CD14-positive monocyte (primary cell): ENCODE results near the gene ORAI2. TPM values are rescaled to one million over a fixed set of nuclear protein-coding genes. Genes with fewer than 3 reads are reported as not detected.

Experiments used
- DNase-seq, 3 donors: peaks; one replicate each; pipeline ENCODE4 v3.0.0-alpha.2; 2011 to 2022
- H2AFZ ChIP-seq: 2 replicates; pipeline ENCODE4 v1.6.0; 2012; ENCODE audit warnings: mild to moderate bottlenecking, low read depth, low read length, inconsistent platforms; ENCODE audit not compliant: insufficient read depth, poor library complexity, severe bottlenecking
- H3K27ac ChIP-seq, 2 donors: 1 replicate in 1 of 2; 2 replicates in 1 of 2; pipeline ENCODE4 v1.5.1; 2012 to 2013; ENCODE audit warnings: low read length in 2 of 2, control low read depth in 1 of 2, inconsistent platforms in 1 of 2, low read depth in 1 of 2, mild to moderate bottlenecking in 1 of 2
- H3K27me3 ChIP-seq, 2 donors: one replicate each; pipeline versions ENCODE4 v1.6.0 to v1.6.1; 2011 to 2013; ENCODE audit warnings: low read length in 2 of 2; ENCODE audit not compliant: control insufficient read depth in 2 of 2, insufficient read depth in 2 of 2
- H3K36me3 ChIP-seq, 2 donors: replicated peaks in 1 of 2; 1 replicate in 1 of 2; 2 replicates in 1 of 2; pipeline versions ENCODE4 v1.5.1 to v1.6.1; 2012 to 2013; ENCODE audit warnings: low read length in 2 of 2, control low read depth in 1 of 2, inconsistent platforms in 1 of 2, mild to moderate bottlenecking in 1 of 2; ENCODE audit not compliant: insufficient read depth in 2 of 2, control insufficient read depth in 1 of 2
- H3K4me1 ChIP-seq, 2 donors: 1 replicate in 1 of 2; 2 replicates in 1 of 2; pipeline versions ENCODE4 v1.5.1 to v1.6.1; 2012 to 2013; ENCODE audit warnings: low read length in 2 of 2, control low read depth in 1 of 2, inconsistent platforms in 1 of 2, mild to moderate bottlenecking in 1 of 2, moderate library complexity in 1 of 2; ENCODE audit not compliant: insufficient read depth in 2 of 2, control insufficient read depth in 1 of 2
- H3K4me2 ChIP-seq: replicated peaks from 2 replicates; pipeline ENCODE3; 2012; ENCODE audit warnings: low read length, moderate library complexity, mild to moderate bottlenecking; ENCODE audit not compliant: poor library complexity, severe bottlenecking; ENCODE audit errors: extremely low read depth
- H3K4me3 ChIP-seq, 3 experiments: fragments of 200-600 bp in 1 of 3; sonication (generic) in 1 of 3; replicated peaks in 1 of 3; 1 replicate in 2 of 3; 2 replicates in 1 of 3; pipeline ENCODE4 v1.5.1; 2011 to 2013; ENCODE audit warnings: low read length in 3 of 3, mild to moderate bottlenecking in 3 of 3, control low read depth in 2 of 3, low read depth in 2 of 3, inconsistent platforms in 1 of 3, moderate library complexity in 1 of 3
- H3K79me2 ChIP-seq: 2 replicates; pipeline ENCODE4 v1.6.0; 2012; ENCODE audit warnings: mild to moderate bottlenecking, control low read depth, inconsistent platforms, low read length, moderate library complexity; ENCODE audit not compliant: insufficient read depth
- H3K9ac ChIP-seq: 2 replicates; pipeline ENCODE4 v1.6.0; 2017; ENCODE audit warnings: low read length, mild to moderate bottlenecking; ENCODE audit not compliant: insufficient read depth, poor library complexity, severe bottlenecking
- H3K9me3 ChIP-seq, 2 donors: replicated peaks in 1 of 2; 1 replicate in 1 of 2; 2 replicates in 1 of 2; pipeline versions ENCODE4 v1.5.1 to v1.6.1; 2012 to 2013; ENCODE audit warnings: low read length in 2 of 2, control low read depth in 1 of 2; ENCODE audit not compliant: control insufficient read depth in 1 of 2, insufficient read depth in 1 of 2
- H4K20me1 ChIP-seq: 2 replicates; pipeline ENCODE4 v1.6.0; 2012; ENCODE audit warnings: mild to moderate bottlenecking, low read length, control low read depth, moderate library complexity; ENCODE audit not compliant: insufficient read depth
- H3K27ac Mint-ChIP-seq, 7 donors: one replicate each; pipeline ENCODE4 v1.8.0; 2020; ENCODE audit warnings: mild to moderate bottlenecking in 7 of 7, mixed read lengths in 7 of 7, moderate library complexity in 6 of 7, inconsistent platforms in 2 of 7
- H3K27me3 Mint-ChIP-seq, 3 donors: one replicate each; pipeline ENCODE4 v1.8.0; 2021 to 2022; ENCODE audit warnings: low read depth in 3 of 3, mild to moderate bottlenecking in 3 of 3, mixed read lengths in 3 of 3, moderate library complexity in 3 of 3, inconsistent platforms in 1 of 3
- H3K36me3 Mint-ChIP-seq, 2 donors: one replicate each; pipeline ENCODE4 v1.8.0; 2020; ENCODE audit warnings: mixed read lengths in 2 of 2, inconsistent platforms in 1 of 2, mild to moderate bottlenecking in 1 of 2
- H3K4me1 Mint-ChIP-seq: one replicate; pipeline ENCODE4 v1.8.0; 2020; ENCODE audit warnings: mild to moderate bottlenecking, mixed read lengths
- H3K4me3 Mint-ChIP-seq, 2 donors: one replicate each; pipeline ENCODE4 v1.8.0; 2020; ENCODE audit warnings: mild to moderate bottlenecking in 2 of 2, mixed read lengths in 2 of 2, moderate library complexity in 1 of 2
- H3K9me3 Mint-ChIP-seq, 7 donors: one replicate each; pipeline ENCODE4 v1.8.0; 2020 to 2022; ENCODE audit warnings: mixed read lengths in 7 of 7, mild to moderate bottlenecking in 6 of 7, moderate library complexity in 6 of 7, inconsistent platforms in 2 of 7
- WGBS: methylation state at CpG from one replicate; pipeline ENCODE4 v1.1.5; 2013; ENCODE audit warnings: missing lambda C conversion rate; ENCODE audit not compliant: insufficient coverage; 5-methylcytosine and 5-hydroxymethylcytosine counted together
- intact Hi-C, 2 donors: fragments of 100-400 bp; cut with micrococcal nuclease; formaldehyde crosslinking; loops; one replicate each; pipeline versions ENCODE4 v1.15.0 to v1.15.1; 2023
- polyA plus RNA-seq, 3 donors: library from polyadenylated mRNA; depleted of rRNA in 1 of 3; unstranded in 2 of 3; stranded (reverse) in 1 of 3; fragments of 300-500 nt in 2 of 3; fragments of >200 nt in 1 of 3; fragmentation: Illumina TruSeq in 2 of 3; gene quantifications; 1 replicate in 2 of 3; 2 replicates in 1 of 3; pipeline ENCODE4 v1.2.3, GENCODE V29; 2012 to 2021
- TF ChIP-seq, protein P1 (sequence below): fragments of 200-600 bp; IDR thresholded peaks from one replicate; pipeline ENCODE4 v1.8.0; 2022; ENCODE audit warnings: antibody characterized with exemption, mild to moderate bottlenecking

The ORAI2 gene
- polyA plus RNA-seq, 3 donors = 27.5 to 50.0 (median 38.2) TPM

DNA sequence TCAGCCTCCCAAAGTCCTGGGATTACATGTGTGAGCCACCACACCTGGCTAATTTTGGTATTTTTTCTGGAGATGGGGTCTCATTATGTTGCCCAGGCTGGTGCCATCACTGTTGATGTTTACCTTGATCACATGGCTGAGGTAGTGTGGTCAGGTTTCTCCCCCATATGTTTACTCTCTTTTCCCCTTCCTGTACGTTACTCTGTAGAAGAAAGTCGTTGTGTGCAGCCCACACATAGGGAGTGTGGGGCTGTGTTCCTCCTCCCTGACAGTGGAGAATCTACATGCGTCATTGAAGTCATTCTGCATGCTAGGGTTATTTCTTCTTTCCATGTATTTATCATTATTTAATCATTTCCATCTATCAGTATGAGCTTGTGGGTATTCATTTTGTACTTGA, 16.3 kb upstream of the ORAI2 start:
- H4K20me1 ChIP-seq = no peaks in the 10 kb centered on the region
- DNase-seq = no peak
- peaks cover 32% of the 10 kb centered on the region for H3K4me1 Mint-ChIP-seq

DNA sequence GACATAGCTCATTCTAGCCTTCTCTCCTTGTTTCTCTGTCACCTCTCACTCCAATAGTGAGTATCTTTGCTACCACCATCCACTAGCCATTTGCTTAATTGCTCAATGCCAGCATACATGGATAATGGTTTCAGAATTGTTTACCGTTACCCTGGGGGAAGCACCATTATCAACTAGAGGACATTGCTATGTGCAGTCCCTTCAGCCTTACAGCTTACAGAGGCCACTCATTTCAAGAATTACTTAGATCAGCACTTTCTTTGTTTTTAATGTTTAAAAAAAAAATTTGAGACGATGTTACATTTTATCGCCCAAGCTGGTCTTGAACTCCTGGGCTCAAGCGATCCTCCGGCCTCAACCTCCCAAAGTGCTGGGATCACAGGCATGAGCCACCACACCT, 14.8 kb upstream of the ORAI2 start:
- TF ChIP-seq, protein P1, sequence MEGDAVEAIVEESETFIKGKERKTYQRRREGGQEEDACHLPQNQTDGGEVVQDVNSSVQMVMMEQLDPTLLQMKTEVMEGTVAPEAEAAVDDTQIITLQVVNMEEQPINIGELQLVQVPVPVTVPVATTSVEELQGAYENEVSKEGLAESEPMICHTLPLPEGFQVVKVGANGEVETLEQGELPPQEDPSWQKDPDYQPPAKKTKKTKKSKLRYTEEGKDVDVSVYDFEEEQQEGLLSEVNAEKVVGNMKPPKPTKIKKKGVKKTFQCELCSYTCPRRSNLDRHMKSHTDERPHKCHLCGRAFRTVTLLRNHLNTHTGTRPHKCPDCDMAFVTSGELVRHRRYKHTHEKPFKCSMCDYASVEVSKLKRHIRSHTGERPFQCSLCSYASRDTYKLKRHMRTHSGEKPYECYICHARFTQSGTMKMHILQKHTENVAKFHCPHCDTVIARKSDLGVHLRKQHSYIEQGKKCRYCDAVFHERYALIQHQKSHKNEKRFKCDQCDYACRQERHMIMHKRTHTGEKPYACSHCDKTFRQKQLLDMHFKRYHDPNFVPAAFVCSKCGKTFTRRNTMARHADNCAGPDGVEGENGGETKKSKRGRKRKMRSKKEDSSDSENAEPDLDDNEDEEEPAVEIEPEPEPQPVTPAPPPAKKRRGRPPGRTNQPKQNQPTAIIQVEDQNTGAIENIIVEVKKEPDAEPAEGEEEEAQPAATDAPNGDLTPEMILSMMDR = no peak
- Histone ChIP-seq H3K27me3 (no peaks in the 10 kb centered on the region), H3K36me3 (peaks cover 26 to 55% of the 10 kb centered on the region in 2 donors), H2AFZ (no peak overlapping the region), H3K4me2 (no peak overlapping the region), H3K4me1 (peaks cover 19 to 24% of the 10 kb centered on the region in 2 donors), H3K4me3 (no peak overlapping the region), H3K9me3 (no peaks in the 10 kb centered on the region), H3K27ac (no peak overlapping the region), H4K20me1 (no peaks in the 10 kb centered on the region), H3K79me2 (peaks cover 4% of the 10 kb centered on the region), H3K9ac (no peak overlapping the region)
- WGBS = 100% methylated on average over 3 of the region's 5 CpGs
- Mint-ChIP-seq H3K36me3 (peaks cover 46 to 75% of the 10 kb centered on the region in 2 donors), H3K27me3 (no peaks in the 10 kb centered on the region), H3K4me1 (peaks cover 28% of the 10 kb centered on the region), H3K27ac (no peak overlapping the region), H3K4me3 (no peak overlapping the region), H3K9me3 (no peaks in the 10 kb centered on the region)
- no peak for DNase-seq
- intact Hi-C loops = no loop called here

More for the DNA sequence above, 16.3 kb upstream of the ORAI2 start:
- TF ChIP-seq, protein P1 = no peak
- Histone ChIP-seq H2AFZ (no peak overlapping the region), H3K27me3 (no peaks in the 10 kb centered on the region), H3K36me3 (peaks cover 29 to 67% of the 10 kb centered on the region in 2 donors), H3K79me2 (peaks cover 4% of the 10 kb centered on the region), H3K4me1 (peaks cover 19 to 24% of the 10 kb centered on the region in 2 donors), H3K9me3 (no peaks in the 10 kb centered on the region), H3K9ac (no peak overlapping the region), H3K27ac (no peak overlapping the region), H3K4me3 (no peak overlapping the region), H3K4me2 (no peak overlapping the region)
- intact Hi-C loops = no loop called here
- no peak overlapping the region for H3K4me3 Mint-ChIP-seq
- WGBS = no CpG with 5 or more reads among the region's 3 CpGs
- no peaks in the 10 kb centered on the region for H3K9me3 Mint-ChIP-seq
- H3K36me3 Mint-ChIP-seq = peaks cover 52 to 80% of the 10 kb centered on the region in 2 donors
- peak overlapping the region in 2 of 7 donors; percentile 35 to 85 for H3K27ac Mint-ChIP-seq
- H3K27me3 Mint-ChIP-seq = no peaks in the 10 kb centered on the region
